OCI-LY7 (cell line): ENCODE data around the gene PARVB.

Experiments used
- EZH2phosphoT487 ChIP-seq: fragments of 200-600 bp; sonication (generic); IDR thresholded peaks from 2 replicates; pipeline ENCODE4 v1.6.1; 2018; ENCODE audit warnings: low read depth, borderline replicate concordance, mild to moderate bottlenecking, mixed run types, antibody characterized with exemption, low read length, moderate library complexity, mixed read lengths
- TF ChIP-seq, protein P1 (sequence below): fragments of 200-600 bp; sonication (generic); conservative IDR thresholded peaks from 2 replicates; pipeline ENCODE4 v1.5.1; 2014; ENCODE audit warnings: mild to moderate bottlenecking, antibody characterized with exemption, low read length, moderate library complexity, mixed read lengths

DNA sequence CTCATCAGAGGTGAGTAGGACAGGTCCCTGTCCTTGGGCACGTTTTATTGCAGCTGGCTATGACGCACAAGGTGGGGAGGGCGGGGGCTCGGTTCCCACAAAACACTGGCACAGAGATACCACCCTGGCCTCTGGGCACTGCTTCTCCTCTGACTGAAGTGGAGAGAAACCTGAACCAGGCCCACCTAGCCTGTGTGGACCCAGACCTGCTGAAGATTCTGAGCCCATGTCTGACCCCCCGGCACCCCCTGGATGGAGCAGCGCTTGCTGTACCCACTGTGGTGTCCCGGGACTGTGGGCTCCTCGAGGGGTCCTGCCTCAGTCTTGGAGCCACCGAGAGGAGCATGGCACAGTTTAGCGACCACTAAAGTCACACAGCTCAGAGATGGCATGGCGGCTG lies 72.6 kb downstream of the PARVB start:
- TF ChIP-seq, protein P1, sequence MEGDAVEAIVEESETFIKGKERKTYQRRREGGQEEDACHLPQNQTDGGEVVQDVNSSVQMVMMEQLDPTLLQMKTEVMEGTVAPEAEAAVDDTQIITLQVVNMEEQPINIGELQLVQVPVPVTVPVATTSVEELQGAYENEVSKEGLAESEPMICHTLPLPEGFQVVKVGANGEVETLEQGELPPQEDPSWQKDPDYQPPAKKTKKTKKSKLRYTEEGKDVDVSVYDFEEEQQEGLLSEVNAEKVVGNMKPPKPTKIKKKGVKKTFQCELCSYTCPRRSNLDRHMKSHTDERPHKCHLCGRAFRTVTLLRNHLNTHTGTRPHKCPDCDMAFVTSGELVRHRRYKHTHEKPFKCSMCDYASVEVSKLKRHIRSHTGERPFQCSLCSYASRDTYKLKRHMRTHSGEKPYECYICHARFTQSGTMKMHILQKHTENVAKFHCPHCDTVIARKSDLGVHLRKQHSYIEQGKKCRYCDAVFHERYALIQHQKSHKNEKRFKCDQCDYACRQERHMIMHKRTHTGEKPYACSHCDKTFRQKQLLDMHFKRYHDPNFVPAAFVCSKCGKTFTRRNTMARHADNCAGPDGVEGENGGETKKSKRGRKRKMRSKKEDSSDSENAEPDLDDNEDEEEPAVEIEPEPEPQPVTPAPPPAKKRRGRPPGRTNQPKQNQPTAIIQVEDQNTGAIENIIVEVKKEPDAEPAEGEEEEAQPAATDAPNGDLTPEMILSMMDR = no peak
- TF ChIP-seq EZH2phosphoT487 = no peak
